ENCODE data around the gene HFE.
"Not testable (repeated sequence)": the region's sequence is repeated elsewhere in the genome, so short reads cannot be mapped to it uniquely, and the experiment has no call there.

Gene HFE

DNA sequence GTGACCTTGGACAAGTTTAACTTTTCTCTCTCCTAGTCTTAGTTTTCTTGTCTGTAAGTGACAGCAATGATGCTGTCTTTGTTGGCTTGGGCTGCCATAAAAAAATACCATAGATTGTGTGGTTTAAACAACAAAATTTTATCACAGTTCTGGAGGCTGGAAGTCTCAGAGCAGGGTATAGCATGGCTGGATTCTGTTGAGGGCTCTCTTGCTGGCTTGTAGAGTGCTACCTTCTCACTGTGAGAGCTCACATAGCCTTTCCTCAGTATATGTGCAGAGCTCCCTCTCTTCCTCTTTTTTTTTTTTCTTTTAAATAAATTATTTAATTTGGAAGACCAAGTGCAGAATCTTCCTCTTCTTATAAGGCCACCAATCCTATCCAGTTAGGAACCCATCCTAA lies 26.3 kb downstream of the HFE start:
- no peak overlapping the region for H3K4me3 ChIP-seq (replicated peaks; ENCODE audit: low read depth, low read length)
- DNase-seq (ENCODE audit: extremely low read depth, low read depth) = no peak
- TF ChIP-seq, protein P1, sequence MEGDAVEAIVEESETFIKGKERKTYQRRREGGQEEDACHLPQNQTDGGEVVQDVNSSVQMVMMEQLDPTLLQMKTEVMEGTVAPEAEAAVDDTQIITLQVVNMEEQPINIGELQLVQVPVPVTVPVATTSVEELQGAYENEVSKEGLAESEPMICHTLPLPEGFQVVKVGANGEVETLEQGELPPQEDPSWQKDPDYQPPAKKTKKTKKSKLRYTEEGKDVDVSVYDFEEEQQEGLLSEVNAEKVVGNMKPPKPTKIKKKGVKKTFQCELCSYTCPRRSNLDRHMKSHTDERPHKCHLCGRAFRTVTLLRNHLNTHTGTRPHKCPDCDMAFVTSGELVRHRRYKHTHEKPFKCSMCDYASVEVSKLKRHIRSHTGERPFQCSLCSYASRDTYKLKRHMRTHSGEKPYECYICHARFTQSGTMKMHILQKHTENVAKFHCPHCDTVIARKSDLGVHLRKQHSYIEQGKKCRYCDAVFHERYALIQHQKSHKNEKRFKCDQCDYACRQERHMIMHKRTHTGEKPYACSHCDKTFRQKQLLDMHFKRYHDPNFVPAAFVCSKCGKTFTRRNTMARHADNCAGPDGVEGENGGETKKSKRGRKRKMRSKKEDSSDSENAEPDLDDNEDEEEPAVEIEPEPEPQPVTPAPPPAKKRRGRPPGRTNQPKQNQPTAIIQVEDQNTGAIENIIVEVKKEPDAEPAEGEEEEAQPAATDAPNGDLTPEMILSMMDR (IDR thresholded peaks at IDR 0.05; ENCODE audit: low read depth, low read length, missing control alignments) = no peak

GRCh38 chr6:26115226-26115625 lies 28.0 kb downstream of the HFE start:
- DNase-seq (ENCODE audit: extremely low read depth, low read depth) = no peak
- TF ChIP-seq, protein P1 (IDR thresholded peaks at IDR 0.05; ENCODE audit: low read depth, low read length, missing control alignments) = no peak

GRCh38 chr6:26116267-26116666 lies 29.0 kb downstream of the HFE start:
- TF ChIP-seq, protein P1 (IDR thresholded peaks at IDR 0.05; ENCODE audit: low read depth, low read length, missing control alignments) = no peak
- DNase-seq (ENCODE audit: extremely low read depth, low read depth) = no peak
- no peak overlapping the region for H3K4me3 ChIP-seq (replicated peaks; ENCODE audit: low read depth, low read length)

More at GRCh38 chr6:26115226-26115625, 28.0 kb downstream of the HFE start:
- H3K4me3 ChIP-seq (replicated peaks; ENCODE audit: low read depth, low read length) = no peak overlapping the region

- TF ChIP-seq, protein P1 (IDR thresholded peaks at IDR 0.05; ENCODE audit: low read depth, low read length, missing control alignments) = no peak
- DNase-seq (ENCODE audit: extremely low read depth, low read depth) = no peak
- no peak overlapping the region for H3K4me3 ChIP-seq (replicated peaks; ENCODE audit: low read depth, low read length)
Measured at GRCh38 chr6:26118999-26119398, 31.8 kb downstream of the HFE start.

DNA sequence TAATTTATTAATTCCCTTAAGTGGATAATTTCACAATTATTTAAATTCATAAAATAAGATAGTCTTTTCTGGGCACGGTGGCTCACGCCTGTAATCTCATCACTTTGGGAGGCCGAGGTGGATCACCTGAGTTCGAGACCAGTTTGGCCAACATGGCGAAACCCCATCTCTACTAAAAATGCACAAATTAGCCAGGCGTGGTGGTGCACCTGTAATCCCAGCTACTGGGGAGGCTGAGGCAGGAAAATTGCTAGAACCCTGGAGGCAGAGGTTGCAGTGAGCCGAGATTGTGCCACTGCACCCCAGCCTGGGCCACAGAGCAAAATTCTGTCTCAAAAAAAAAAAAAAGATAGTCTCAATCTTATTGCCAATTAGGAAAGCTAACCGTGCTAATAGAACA lies 32.9 kb downstream of the HFE start:
- H3K4me3 ChIP-seq (replicated peaks; ENCODE audit: low read depth, low read length); DNase-seq (ENCODE audit: extremely low read depth, low read depth): not testable (repeated sequence)

- no peak overlapping the region for H3K4me3 ChIP-seq (replicated peaks; ENCODE audit: low read depth, low read length)
- TF ChIP-seq, protein P1 (IDR thresholded peaks at IDR 0.05; ENCODE audit: low read depth, low read length, missing control alignments) = no peak
- DNase-seq (ENCODE audit: extremely low read depth, low read depth) = no peak
Measured at GRCh38 chr6:26120807-26121140, 33.5 kb downstream of the HFE start.

- no peak for DNase-seq (ENCODE audit: extremely low read depth, low read depth)
- no peak overlapping the region for H3K4me3 ChIP-seq (replicated peaks; ENCODE audit: low read depth, low read length)
- TF ChIP-seq, protein P1 (IDR thresholded peaks at IDR 0.05; ENCODE audit: low read depth, low read length, missing control alignments) = no peak
Measured at GRCh38 chr6:26121141-26122004, 34.1 kb downstream of the HFE start.
